ENCODE data around the gene NT5C2. TPM values are rescaled to one million over a fixed set of nuclear protein-coding genes. Genes with fewer than 3 reads are reported as not detected.

Gene NT5C2
- total RNA-seq, 1 experiment from 2014 or later: 76.1 TPM

- Mint-ChIP-seq H3K36me3 (peaks cover 15% of the 10 kb centered on the region), H3K4me1 (peaks cover 4% of the 10 kb centered on the region; the same call in 1 of the 2 replicates), H3K9me3 (no peaks in the 10 kb centered on the region), H3K27me3 (ENCODE audit: low read depth) (no peaks in the 10 kb centered on the region), H3K27ac (no peak overlapping the region), H3K4me3 (no peak overlapping the region)
- ATAC-seq (no peak), DNase-seq (ENCODE audit: low spot score) (no peak)
- TF ChIP-seq SMAD3 (CRISPR knock-in tag; IDR thresholded peaks at IDR 0.05; ENCODE audit: borderline replicate concordance) (no peak), ZBTB43 (CRISPR knock-in tag; IDR thresholded peaks at IDR 0.05) (no peak), ZNF121 (CRISPR knock-in tag; IDR thresholded peaks at IDR 0.05) (no peak), FOXP4 (CRISPR knock-in tag; IDR thresholded peaks at IDR 0.05) (no peak)
- POLR2A ChIA-PET: interaction anchor here (0.6 kb wide), 1 partner anchor 320 kb away, joined by 3 read pairs; no protein-coding TSS in a partner anchor
- CTCF ChIA-PET: interaction anchor here (1.3 to 1.7 kb wide), 4 partner anchors 161 to 365 kb away, joined by 3 to 11 read pairs (median 9); partner anchors contain the start of genes ARL3 and CNNM2
Measured at GRCh38 chr10:103078676-103079075, 114.4 kb downstream of the NT5C2 start.

- ChIA-PET CTCF (interaction anchor here (0.8 to 1.4 kb wide), 4 partner anchors 160 to 365 kb away, joined by 3 to 11 read pairs (median 4); partner anchors contain the start of genes ARL3 and CNNM2), POLR2A (no interaction called here)
- TF ChIP-seq ZNF423 (CRISPR knock-in tag; IDR thresholded peaks at IDR 0.05) (no peak), ZNF396 (CRISPR knock-in tag; IDR thresholded peaks at IDR 0.05; ENCODE audit: borderline replicate concordance) (no peak), ATF6 (CRISPR knock-in tag; IDR thresholded peaks at IDR 0.05) (no peak), PRRX2 (CRISPR knock-in tag; IDR thresholded peaks at IDR 0.05) (no peak), ESRRA (CRISPR knock-in tag; IDR thresholded peaks at IDR 0.05; ENCODE audit: borderline replicate concordance) (no peak), ZNF232 (CRISPR knock-in tag; IDR thresholded peaks at IDR 0.05) (no peak), FOXP4 (CRISPR knock-in tag; IDR thresholded peaks at IDR 0.05) (no peak), PRDM15 (CRISPR knock-in tag; IDR thresholded peaks at IDR 0.05) (no peak), CREB1 (CRISPR knock-in tag; IDR thresholded peaks at IDR 0.05) (no peak)
- Mint-ChIP-seq H3K4me3 (no peak overlapping the region), H3K4me1 (peaks cover 4% of the 10 kb centered on the region; the same call in 1 of the 2 replicates), H3K27ac (no peak overlapping the region), H3K36me3 (peaks cover 15% of the 10 kb centered on the region), H3K9me3 (no peaks in the 10 kb centered on the region), H3K27me3 (ENCODE audit: low read depth) (no peaks in the 10 kb centered on the region)
- DNase-seq (ENCODE audit: low spot score) (no peak), ATAC-seq (no peak)
Measured at GRCh38 chr10:103078309-103078615, 114.8 kb downstream of the NT5C2 start.
